ENCODE data around the gene CIART. TPM values are rescaled to one million over a fixed set of nuclear protein-coding genes. Genes with fewer than 3 reads are reported as not detected.

Gene CIART
- 2.2 and 4.4 TPM in 2 replicates for total RNA-seq

GRCh38 chr1:150281758-150282557 lies at the start of gene CIART:
Gene CIART (plus strand): TSS chr1:150282554. CDS start chr1:150283268, 714 bp downstream.

GRCh38 chr1:150235852-150236613 lies 46.3 kb upstream of the CIART start, which contains the start of gene ANP32E:
Gene ANP32E (minus strand): TSS chr1:150236112. CDS start chr1:150235786, 326 bp downstream.

DNA sequence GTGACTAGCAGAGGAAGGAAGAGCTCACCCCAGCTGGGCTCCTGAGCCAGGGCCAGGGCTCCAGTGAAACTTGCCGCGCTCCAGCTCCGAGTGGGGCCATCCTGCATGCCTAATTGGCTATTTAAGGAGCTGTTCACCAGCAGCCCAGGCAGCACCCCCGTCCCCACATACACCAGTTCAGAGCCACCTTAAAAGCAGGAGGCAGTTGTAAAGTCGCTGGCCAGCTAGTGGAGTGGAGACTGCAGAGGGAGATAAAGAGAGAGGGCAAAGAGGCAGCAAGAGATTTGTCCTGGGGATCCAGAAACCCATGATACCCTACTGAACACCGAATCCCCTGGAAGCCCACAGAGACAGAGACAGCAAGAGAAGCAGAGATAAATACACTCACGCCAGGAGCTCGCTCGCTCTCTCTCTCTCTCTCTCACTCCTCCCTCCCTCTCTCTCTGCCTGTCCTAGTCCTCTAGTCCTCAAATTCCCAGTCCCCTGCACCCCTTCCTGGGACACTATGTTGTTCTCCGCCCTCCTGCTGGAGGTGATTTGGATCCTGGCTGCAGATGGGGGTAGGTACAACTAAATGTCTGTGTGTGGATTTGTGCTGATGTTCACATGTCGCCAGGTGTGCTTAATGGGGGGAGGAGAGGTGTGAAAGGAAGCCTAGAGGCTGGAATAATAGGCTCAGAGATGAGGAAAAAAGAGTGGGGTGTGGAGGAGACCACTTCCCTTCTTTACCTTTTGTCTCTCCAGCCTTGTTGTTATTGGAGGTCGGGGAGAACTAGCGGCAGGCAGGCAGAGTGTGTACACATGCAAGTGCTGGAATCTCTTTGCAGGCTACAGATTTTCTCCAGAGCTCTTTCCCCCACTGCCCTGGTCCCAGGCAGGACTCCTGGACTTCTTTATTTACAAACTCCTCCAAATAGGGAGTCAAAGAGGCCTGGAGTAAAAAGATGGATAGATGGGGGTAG lies 24.4 kb upstream of the CIART start, which contains the start of gene CA14:
Gene CA14, plus strand, starts transcription at position 151 of the 962 bp plus-strand sequence. Its CDS starts 355 bp downstream, at position 506.

GRCh38 chr1:150268705-150269403 lies 13.5 kb upstream of the CIART start, which contains the start of gene APH1A:
Gene APH1A (minus strand): TSS chr1:150269016. CDS start chr1:150268810, 206 bp downstream.

DNA sequence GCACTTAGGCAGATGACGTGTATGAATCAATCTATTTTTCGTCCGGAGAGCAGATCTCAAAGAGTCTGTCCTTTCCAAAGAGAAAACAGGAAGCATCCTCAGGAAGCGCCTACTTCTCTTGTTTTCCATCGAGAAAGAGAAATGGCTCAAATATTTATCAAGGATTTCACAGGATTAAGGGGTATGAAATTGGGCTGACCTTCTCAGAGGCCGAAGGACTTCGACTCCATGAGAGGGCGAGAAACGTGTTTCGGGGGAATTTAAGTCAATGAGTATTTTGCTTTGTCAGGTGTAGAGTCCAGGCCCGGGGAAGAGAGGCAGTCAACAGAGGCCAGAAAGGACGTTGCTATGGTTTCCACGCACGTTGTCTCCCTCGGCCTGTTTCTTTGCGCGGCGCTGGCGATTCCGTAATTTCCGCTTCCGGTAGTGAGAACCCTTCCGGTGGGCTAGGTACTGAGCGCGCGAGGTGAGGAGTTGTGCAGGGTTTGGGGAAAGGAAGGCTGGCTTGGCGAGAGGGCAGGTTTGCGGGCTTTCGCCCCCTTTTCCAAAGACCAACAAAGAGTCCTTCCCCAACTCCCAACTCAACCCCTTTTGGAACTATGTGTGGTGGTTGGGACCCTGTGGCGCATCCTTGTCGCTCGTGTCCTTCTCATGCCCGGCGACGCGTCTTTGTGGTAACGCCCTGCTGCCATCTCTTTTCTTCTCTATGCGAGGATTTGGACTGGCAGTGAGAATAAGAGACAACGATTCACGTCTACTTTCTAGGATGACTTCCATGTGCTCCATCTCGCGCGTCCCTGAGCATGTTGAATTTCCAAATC lies 11.3 kb downstream of the CIART start, which contains the start of gene MRPS21:
Gene MRPS21, plus strand, starts transcription at position 429 of the 821 bp plus-strand sequence. CDS start 506 bp downstream, outside the sequence.

Other genes starting within 250 kb of the CIART start
- 22.9 and 24.1 TPM in 2 replicates for gene VPS45, start 214.8 kb upstream of the CIART start, total RNA-seq
- gene PLEKHO1, start 132.6 kb upstream of the CIART start, total RNA-seq: 5.6 and 5.8 TPM in 2 replicates
- 12.3 and 20.8 TPM in 2 replicates for gene ANP32E, start 46.4 kb upstream of the CIART start, total RNA-seq
- 0.08 and 0.39 TPM in 2 replicates for gene CA14, start 24.8 kb upstream of the CIART start, total RNA-seq
- gene APH1A, start 13.5 kb upstream of the CIART start, total RNA-seq: 131 and 138 TPM in 2 replicates
- gene C1orf54, start 9.8 kb upstream of the CIART start, total RNA-seq: 0.08 and 1.2 TPM in 2 replicates
- 50.7 and 53.0 TPM in 2 replicates for gene MRPS21, start 11.3 kb downstream of the CIART start, total RNA-seq
- gene PRPF3, start 39.0 kb downstream of the CIART start, total RNA-seq: 18.3 and 30.6 TPM in 2 replicates
- 7.3 and 9.1 TPM in 2 replicates for gene RPRD2, start 81.6 kb downstream of the CIART start, total RNA-seq
- gene TARS2, start 204.9 kb downstream of the CIART start, total RNA-seq: 23.6 and 26.5 TPM in 2 replicates
- 9.1 and 27.9 TPM in 2 replicates for gene ECM1, start 225.6 kb downstream of the CIART start, total RNA-seq
- gene FALEC, start 233.2 kb downstream of the CIART start, total RNA-seq: not detected in 2 replicates

Data from hair follicular keratinocyte (primary cell).